H9 (cell line): Measurements from ENCODE around the gene MYL2. TPM values are rescaled to one million over a fixed set of nuclear protein-coding genes. Genes with fewer than 3 reads are reported as not detected.

Experiments used
- DNase-seq: peaks from one replicate; pipeline ENCODE4 v3.0.0-alpha.2; 2017
- H2AFZ ChIP-seq: one replicate; pipeline ENCODE4 v1.6.1; 2013; ENCODE audit warnings: mild to moderate bottlenecking, low read length, control low read depth, moderate library complexity
- H2AK5ac ChIP-seq: 2 replicates; pipeline ENCODE4 v1.6.1; 2013; ENCODE audit warnings: low read length, control low read depth, mixed read lengths; ENCODE audit not compliant: insufficient read length
- H2BK120ac ChIP-seq: one replicate; pipeline ENCODE4 v1.6.1; 2013; ENCODE audit warnings: low read depth, mild to moderate bottlenecking, low read length, control low read depth, inconsistent platforms; ENCODE audit not compliant: poor library complexity, severe bottlenecking
- H2BK12ac ChIP-seq: 2 replicates; pipeline ENCODE4 v1.6.1; 2013; ENCODE audit warnings: low read length, control low read depth, mixed read lengths, low read depth; ENCODE audit not compliant: insufficient read length
- H2BK15ac ChIP-seq: 2 replicates; pipeline ENCODE4 v1.6.1; 2013; ENCODE audit warnings: low read depth, low read length, control low read depth
- H2BK20ac ChIP-seq: one replicate; pipeline ENCODE4 v1.6.1; 2013; ENCODE audit warnings: low read depth, mild to moderate bottlenecking, low read length, control low read depth, inconsistent platforms; ENCODE audit not compliant: poor library complexity, severe bottlenecking
- H2BK5ac ChIP-seq: 2 replicates; pipeline ENCODE4 v1.6.1; 2013; ENCODE audit warnings: low read length, control low read depth, mixed read lengths; ENCODE audit not compliant: insufficient read length
- H3K14ac ChIP-seq: 2 replicates; pipeline ENCODE4 v1.6.1; 2013; ENCODE audit warnings: low read length, control low read depth; ENCODE audit not compliant: insufficient read depth
- H3K18ac ChIP-seq: 2 replicates; pipeline ENCODE4 v1.6.1; 2013; ENCODE audit warnings: low read depth, mild to moderate bottlenecking, mixed read lengths, low read length, control low read depth; ENCODE audit not compliant: insufficient read length
- H3K23ac ChIP-seq: 2 replicates; pipeline ENCODE4 v1.6.1; 2013; ENCODE audit warnings: low read length, control low read depth, mixed read lengths, low read depth; ENCODE audit not compliant: insufficient read length
- H3K23me2 ChIP-seq: 2 replicates; pipeline ENCODE4 v1.6.1; 2013; ENCODE audit warnings: low read depth, mild to moderate bottlenecking, mixed read lengths, low read length, control low read depth; ENCODE audit not compliant: insufficient read length, poor library complexity, severe bottlenecking
- H3K27ac ChIP-seq: 2 replicates; pipeline ENCODE4 v1.5.1; 2013; ENCODE audit warnings: low read length, control low read depth, mixed read lengths, low read depth; ENCODE audit not compliant: insufficient read length
- H3K27me3 ChIP-seq: 2 replicates; pipeline ENCODE4 v1.6.1; 2013; ENCODE audit warnings: low read length, control low read depth, inconsistent platforms; ENCODE audit not compliant: insufficient read depth
- H3K4ac ChIP-seq: 2 replicates; pipeline ENCODE4 v1.6.1; 2013; ENCODE audit warnings: low read depth, mild to moderate bottlenecking, control low read depth, inconsistent platforms, low read length, moderate library complexity
- H3K4me1 ChIP-seq: 2 replicates; pipeline ENCODE4 v1.6.1; 2013; ENCODE audit warnings: low read length, control low read depth, inconsistent platforms; ENCODE audit not compliant: insufficient read depth
- H3K4me2 ChIP-seq: 2 replicates; pipeline ENCODE4 v1.6.1; 2013; ENCODE audit warnings: low read length, control low read depth, mixed read lengths; ENCODE audit not compliant: insufficient read length, insufficient read depth
- H3K56ac ChIP-seq: 2 replicates; pipeline ENCODE4 v1.6.1; 2013; ENCODE audit warnings: low read depth, mild to moderate bottlenecking, mixed read lengths, low read length, control low read depth; ENCODE audit not compliant: insufficient read length
- H3K79me1 ChIP-seq: 2 replicates; pipeline ENCODE4 v1.6.1; 2013; ENCODE audit warnings: low read depth, mild to moderate bottlenecking, moderate library complexity, low read length, control low read depth, inconsistent platforms; ENCODE audit not compliant: insufficient read depth, poor library complexity, severe bottlenecking
- H3K79me2 ChIP-seq: 2 replicates; pipeline ENCODE4 v1.6.1; 2013; ENCODE audit warnings: low read length, control low read depth, inconsistent platforms; ENCODE audit not compliant: insufficient read depth
- H3K9ac ChIP-seq: 2 replicates; pipeline ENCODE4 v1.6.1; 2013; ENCODE audit warnings: low read length, control low read depth, mixed read lengths; ENCODE audit not compliant: insufficient read length; ENCODE audit errors: extremely low read depth
- H3K9me3 ChIP-seq: one replicate; pipeline ENCODE4 v1.6.1; 2013; ENCODE audit warnings: low read depth, low read length, inconsistent platforms; ENCODE audit not compliant: control insufficient read depth
- H3T11ph ChIP-seq: one replicate; pipeline ENCODE4 v1.6.1; 2013; ENCODE audit warnings: mild to moderate bottlenecking, low read length, control low read depth, inconsistent platforms
- H4K20me1 ChIP-seq: one replicate; pipeline ENCODE4 v1.6.1; 2013; ENCODE audit not compliant: control insufficient read depth, insufficient read length, insufficient read depth
- H4K5ac ChIP-seq: 2 replicates; pipeline ENCODE4 v1.6.1; 2013; ENCODE audit warnings: low read depth, mild to moderate bottlenecking, mixed read lengths, low read length, control low read depth; ENCODE audit not compliant: insufficient read length
- H4K8ac ChIP-seq: replicated peaks from 2 replicates; pipeline ENCODE4 v1.6.1; 2013; ENCODE audit warnings: low read length, control low read depth, mixed read lengths, low read depth; ENCODE audit not compliant: insufficient read length
- H4K91ac ChIP-seq: 2 replicates; pipeline ENCODE4 v1.6.1; 2013; ENCODE audit warnings: low read depth, mild to moderate bottlenecking, moderate library complexity, mixed read lengths, low read length, control low read depth; ENCODE audit not compliant: insufficient read length
- H3K27ac Mint-ChIP-seq, 3 experiments: 2 replicates in 2 of 3; 3 replicates in 1 of 3; pipeline ENCODE4 v1.8.0; 2020 to 2021; ENCODE audit warnings: mixed read lengths in 3 of 3, mild to moderate bottlenecking in 1 of 3, moderate library complexity in 1 of 3
- H3K27me3 Mint-ChIP-seq: 2 replicates; pipeline ENCODE4 v1.8.0; 2021; ENCODE audit warnings: low read depth, mild to moderate bottlenecking, moderate library complexity, mixed read lengths
- H3K36me3 Mint-ChIP-seq, 3 experiments: 2 replicates in 2 of 3; 3 replicates in 1 of 3; pipeline ENCODE4 v1.8.0; 2020 to 2021; ENCODE audit warnings: low read depth in 3 of 3, mixed read lengths in 3 of 3; ENCODE audit not compliant: insufficient read depth in 1 of 3
- H3K4me1 Mint-ChIP-seq, 2 experiments: 2 replicates each; pipeline ENCODE4 v1.8.0; 2020; ENCODE audit warnings: mixed read lengths in 2 of 2
- H3K4me3 Mint-ChIP-seq, 2 experiments: 2 replicates in 1 of 2; 3 replicates in 1 of 2; pipeline ENCODE4 v1.8.0; 2020 to 2021; ENCODE audit warnings: mild to moderate bottlenecking in 2 of 2, mixed read lengths in 2 of 2, moderate library complexity in 1 of 2
- H3K9me3 Mint-ChIP-seq, 2 experiments: 2 replicates in 1 of 2; 3 replicates in 1 of 2; pipeline ENCODE4 v1.8.0; 2020; ENCODE audit warnings: mild to moderate bottlenecking in 2 of 2, mixed read lengths in 2 of 2, moderate library complexity in 1 of 2
- WGBS: extraction: QIAGEN DNeasy Blood & Tissue Kit; methylation state at CpG from one replicate; pipeline ENCODE4 v1.1.7; 2013; ENCODE audit warnings: missing lambda C conversion rate, low lambda C conversion rate, mixed read lengths; ENCODE audit not compliant: insufficient read length; ENCODE audit errors: extremely low coverage; 5-methylcytosine and 5-hydroxymethylcytosine counted together
- total RNA-seq: library from RNA; stranded (reverse); gene quantifications from 2 replicates; pipeline ENCODE4 v1.2.1, GENCODE V29; 2021
- TF ChIP-seq, protein P1 (sequence below): fragments of 200-600 bp; sonication (generic); conservative IDR thresholded peaks from 3 replicates; pipeline ENCODE4 v1.8.0; 2021; ENCODE audit warnings: antibody characterized with exemption, mild to moderate bottlenecking

The MYL2 gene
- total RNA-seq, 1 experiment from 2014 or later = not detected

DNA sequence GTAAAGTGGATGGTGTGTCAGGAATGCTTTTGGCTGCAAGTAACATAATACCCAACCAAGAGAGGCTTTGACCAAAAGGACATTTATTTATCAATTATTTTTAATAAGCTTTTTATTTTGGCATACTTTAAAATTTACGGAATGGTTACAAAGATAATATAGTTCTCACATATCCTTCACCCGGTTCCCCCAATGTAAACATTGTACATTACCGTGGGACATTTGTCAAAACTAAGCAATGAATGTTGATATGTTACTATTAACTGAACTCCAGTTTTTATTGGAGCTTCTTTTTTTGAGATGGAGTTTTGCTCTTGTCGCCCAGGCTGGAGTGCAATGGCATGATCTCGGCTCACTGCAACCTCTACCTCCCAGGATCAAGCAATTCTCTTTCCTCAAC is 50.6 kb downstream of the MYL2 start:
- Histone ChIP-seq H3K56ac (no peak overlapping the region), H4K91ac (no peak overlapping the region), H3K18ac (no peak overlapping the region), H3K4ac (no peak overlapping the region), H3K9me3 (no peaks in the 10 kb centered on the region), H2BK5ac (no peak overlapping the region), H3K27ac (no peak overlapping the region), H4K8ac (no peak overlapping the region), H3K79me2 (no peaks in the 10 kb centered on the region), H3K79me1 (no peaks in the 10 kb centered on the region), H3K27me3 (no peaks in the 10 kb centered on the region; the same call in 1 of the 2 replicates), H4K5ac (no peak overlapping the region), H2BK12ac (no peak overlapping the region), H2BK120ac (no peak overlapping the region), H2AFZ (no peak overlapping the region), H3K4me2 (no peak overlapping the region), H3K4me1 (no peaks in the 10 kb centered on the region), H2AK5ac (no peak overlapping the region), H3K14ac (no peak overlapping the region), H3K23ac (no peak overlapping the region), H4K20me1 (no peaks in the 10 kb centered on the region), H3K9ac (no peak overlapping the region), H2BK20ac (no peak overlapping the region), H3T11ph (no peak overlapping the region), H3K23me2 (no peaks in the 10 kb centered on the region), H2BK15ac (no peak overlapping the region)
- TF ChIP-seq, protein P1, sequence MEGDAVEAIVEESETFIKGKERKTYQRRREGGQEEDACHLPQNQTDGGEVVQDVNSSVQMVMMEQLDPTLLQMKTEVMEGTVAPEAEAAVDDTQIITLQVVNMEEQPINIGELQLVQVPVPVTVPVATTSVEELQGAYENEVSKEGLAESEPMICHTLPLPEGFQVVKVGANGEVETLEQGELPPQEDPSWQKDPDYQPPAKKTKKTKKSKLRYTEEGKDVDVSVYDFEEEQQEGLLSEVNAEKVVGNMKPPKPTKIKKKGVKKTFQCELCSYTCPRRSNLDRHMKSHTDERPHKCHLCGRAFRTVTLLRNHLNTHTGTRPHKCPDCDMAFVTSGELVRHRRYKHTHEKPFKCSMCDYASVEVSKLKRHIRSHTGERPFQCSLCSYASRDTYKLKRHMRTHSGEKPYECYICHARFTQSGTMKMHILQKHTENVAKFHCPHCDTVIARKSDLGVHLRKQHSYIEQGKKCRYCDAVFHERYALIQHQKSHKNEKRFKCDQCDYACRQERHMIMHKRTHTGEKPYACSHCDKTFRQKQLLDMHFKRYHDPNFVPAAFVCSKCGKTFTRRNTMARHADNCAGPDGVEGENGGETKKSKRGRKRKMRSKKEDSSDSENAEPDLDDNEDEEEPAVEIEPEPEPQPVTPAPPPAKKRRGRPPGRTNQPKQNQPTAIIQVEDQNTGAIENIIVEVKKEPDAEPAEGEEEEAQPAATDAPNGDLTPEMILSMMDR = no peak
- no peak overlapping the region for H3K4me3 Mint-ChIP-seq
- peaks cover 19% of the 10 kb centered on the region for H3K27me3 Mint-ChIP-seq
- H3K36me3 Mint-ChIP-seq = peaks cover 8 to 11% (median 9%) of the 10 kb centered on the region in 3 experiments; a peak in 6 of 7 replicates
- DNase-seq = no peak
- no peaks in the 10 kb centered on the region for H3K4me1 Mint-ChIP-seq
- H3K9me3 Mint-ChIP-seq = peaks cover 15 to 23% of the 10 kb centered on the region in 2 experiments
- no peak overlapping the region for H3K27ac Mint-ChIP-seq
- no CpG with 5 or more reads among the region's 5 CpGs for WGBS
